HG02973 (cell line): ENCODE measurements around the gene HIVEP1.

Experiments
- ATAC-seq: cut with Tn5 transposase; IDR thresholded peaks from one replicate; pipeline ENCODE4 v1.9.1; 2021; ENCODE audit warnings: moderate library complexity; ENCODE audit not compliant: unreplicated experiment

HIVEP1 gene

GRCh38 chr6:12047792-12048432 lies 35.8 kb downstream of the HIVEP1 start:
- no peak for ATAC-seq

DNA sequence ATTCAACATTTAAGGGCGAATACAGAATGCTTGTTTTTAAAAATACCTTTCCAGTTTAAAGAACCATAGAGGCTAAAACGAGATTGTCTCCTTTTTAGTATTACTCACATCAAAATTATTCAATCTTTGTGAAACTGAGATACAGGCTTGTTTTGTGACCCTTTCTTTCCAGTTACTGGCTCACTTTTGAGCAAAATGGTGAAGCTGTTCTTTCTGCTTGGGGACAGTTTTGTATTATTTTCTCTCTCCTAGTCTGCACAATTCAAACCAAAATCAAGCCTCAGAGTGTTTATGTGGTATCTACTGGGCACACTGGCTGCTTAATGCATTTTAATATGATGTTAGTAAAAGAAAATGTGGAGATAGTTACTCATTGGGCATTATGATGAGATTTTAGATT lies 36.5 kb downstream of the HIVEP1 start:
- no peak for ATAC-seq

DNA sequence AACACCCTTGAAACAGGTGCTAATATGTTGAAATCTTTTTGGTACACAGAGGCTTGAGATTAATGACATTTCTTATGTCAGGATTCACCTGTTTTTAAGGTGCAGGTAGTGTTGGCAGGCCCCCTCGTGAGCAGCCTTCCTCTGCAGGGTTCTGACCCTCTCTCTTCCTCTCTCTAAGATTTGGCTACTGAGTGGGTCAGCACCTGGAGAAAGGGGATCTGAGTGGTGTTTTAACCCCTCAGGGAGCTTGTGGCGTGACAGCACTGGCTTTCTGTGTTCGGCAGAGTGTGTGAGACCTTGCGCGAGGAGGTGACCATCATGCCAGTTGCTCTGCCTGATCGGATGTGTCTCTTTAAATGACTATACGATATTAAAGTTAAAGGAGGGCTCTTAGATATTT lies 37.1 kb downstream of the HIVEP1 start:
- ATAC-seq: peak; percentile 33

- peak; percentile 86 for ATAC-seq
Measured at GRCh38 chr6:12051861-12052368, 39.8 kb downstream of the HIVEP1 start.

GRCh38 chr6:12058172-12058961 lies 46.3 kb downstream of the HIVEP1 start:
- ATAC-seq: no peak

DNA sequence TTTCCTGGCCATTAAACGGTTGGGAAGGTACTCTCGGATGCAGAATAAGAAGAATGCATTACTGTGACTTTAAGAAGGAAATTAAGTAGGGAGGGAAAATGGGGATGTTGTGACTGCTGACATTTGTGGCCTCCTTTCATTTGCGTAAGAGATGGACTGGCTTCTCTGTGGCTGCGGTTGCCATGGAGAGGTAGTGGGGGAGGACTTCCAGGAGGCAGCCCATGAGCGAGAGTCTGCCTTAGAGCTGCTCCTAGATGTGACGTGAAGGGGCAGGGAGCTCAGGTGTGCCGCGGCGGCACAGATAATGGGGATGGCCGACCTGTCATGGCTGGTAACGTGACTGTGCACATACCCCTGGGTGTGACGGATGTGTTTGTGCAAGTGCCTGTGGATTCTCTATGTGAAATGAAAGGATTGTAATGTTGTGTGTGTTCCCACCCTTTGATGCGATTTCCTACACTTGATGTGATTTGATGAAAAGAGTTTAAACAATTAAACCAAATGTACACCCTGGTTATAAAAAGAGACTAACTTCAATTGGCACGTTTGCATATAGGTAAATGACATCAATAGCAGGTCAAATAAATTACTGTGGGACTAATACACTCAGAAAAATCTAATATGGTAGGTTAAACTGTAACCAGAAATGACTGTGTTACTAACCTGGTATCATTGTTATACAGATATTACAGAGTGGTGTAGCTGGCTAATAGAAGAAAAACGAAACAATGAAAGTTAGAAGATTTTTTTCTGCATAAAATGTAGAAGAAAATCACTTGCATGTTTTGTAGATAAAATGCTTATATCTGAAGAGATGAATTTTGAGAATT lies 48.9 kb downstream of the HIVEP1 start:
- no peak for ATAC-seq

GRCh38 chr6:12062605-12063004 lies 50.5 kb downstream of the HIVEP1 start:
- no peak for ATAC-seq

DNA sequence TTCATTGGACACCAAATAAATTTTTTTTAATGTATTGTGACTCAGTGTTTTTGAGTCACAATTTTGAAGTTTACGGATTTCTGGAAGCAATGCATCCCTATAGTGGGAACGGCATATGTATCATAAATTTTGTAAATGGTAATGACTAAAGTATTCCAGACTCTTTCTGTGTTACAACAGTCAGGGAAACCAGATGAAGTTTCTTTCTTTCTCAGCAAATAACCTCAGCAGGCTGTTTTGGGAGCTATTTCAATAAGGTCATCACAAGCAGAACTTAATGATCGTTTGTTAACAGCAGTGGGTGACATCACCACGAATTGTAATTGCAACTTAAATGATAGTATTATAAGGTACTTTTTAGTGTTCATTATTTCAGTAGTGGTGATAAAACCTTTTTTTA lies 52.0 kb downstream of the HIVEP1 start:
- no peak for ATAC-seq

GRCh38 chr6:12064538-12065071 lies 52.5 kb downstream of the HIVEP1 start:
- ATAC-seq: no peak

- ATAC-seq: no peak
Measured at GRCh38 chr6:12065321-12066140, 53.4 kb downstream of the HIVEP1 start.

- no peak for ATAC-seq
Measured at GRCh38 chr6:12066297-12066696, 54.2 kb downstream of the HIVEP1 start.

- no peak for ATAC-seq
Measured at GRCh38 chr6:12068899-12069557, 56.9 kb downstream of the HIVEP1 start.

- no peak for ATAC-seq
Measured at GRCh38 chr6:12069891-12070529, 57.9 kb downstream of the HIVEP1 start.

DNA sequence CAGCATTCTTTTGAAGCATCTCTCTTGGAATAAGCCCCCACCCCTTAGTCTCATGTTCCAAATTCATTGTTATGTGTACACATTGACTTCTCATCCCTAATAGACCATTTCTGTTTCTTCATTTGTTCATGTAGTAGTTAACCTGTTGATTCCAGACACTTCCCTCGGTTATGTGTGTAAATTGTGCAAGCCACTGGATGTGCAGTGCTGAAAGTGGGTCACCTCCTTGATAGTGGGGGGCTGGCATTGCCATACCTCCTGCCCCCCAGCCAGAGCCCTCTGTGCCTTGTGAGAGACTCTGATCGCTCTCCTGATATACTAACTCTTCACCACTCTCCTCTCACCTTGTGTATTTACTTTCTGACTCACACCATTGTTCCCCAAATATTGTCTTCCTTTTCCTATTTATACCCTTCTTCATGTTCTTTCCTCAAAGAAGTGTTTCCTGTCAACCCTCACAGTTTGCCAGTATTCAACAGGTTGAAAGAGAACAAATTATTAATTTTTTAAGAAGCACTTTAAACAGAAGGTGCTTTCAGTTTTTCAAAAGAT lies 59.0 kb downstream of the HIVEP1 start:
- no peak for ATAC-seq

DNA sequence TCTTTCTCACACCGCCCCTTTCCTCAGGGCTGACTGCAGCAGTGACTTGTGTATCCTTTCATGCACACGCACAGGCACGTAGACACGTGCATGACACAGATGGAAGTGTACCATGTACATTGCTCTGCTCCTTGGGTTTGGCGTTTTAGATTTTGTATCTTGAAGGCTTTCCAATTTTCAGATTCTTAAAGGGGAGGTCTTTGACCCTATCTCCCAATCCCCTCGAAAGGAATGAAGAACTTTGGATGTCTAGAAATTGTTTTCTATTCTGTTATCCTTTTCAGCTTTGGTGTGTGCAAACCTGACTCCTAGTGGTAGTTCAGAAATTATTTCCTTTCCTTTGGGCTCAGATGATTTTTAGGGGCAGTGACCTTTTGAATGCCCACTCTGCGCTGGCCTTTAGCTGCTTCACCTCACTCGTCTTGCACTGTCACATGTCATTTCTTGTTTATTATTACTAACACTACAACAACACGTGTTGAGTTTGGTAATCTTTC lies 63.0 kb downstream of the HIVEP1 start:
- no peak for ATAC-seq

DNA sequence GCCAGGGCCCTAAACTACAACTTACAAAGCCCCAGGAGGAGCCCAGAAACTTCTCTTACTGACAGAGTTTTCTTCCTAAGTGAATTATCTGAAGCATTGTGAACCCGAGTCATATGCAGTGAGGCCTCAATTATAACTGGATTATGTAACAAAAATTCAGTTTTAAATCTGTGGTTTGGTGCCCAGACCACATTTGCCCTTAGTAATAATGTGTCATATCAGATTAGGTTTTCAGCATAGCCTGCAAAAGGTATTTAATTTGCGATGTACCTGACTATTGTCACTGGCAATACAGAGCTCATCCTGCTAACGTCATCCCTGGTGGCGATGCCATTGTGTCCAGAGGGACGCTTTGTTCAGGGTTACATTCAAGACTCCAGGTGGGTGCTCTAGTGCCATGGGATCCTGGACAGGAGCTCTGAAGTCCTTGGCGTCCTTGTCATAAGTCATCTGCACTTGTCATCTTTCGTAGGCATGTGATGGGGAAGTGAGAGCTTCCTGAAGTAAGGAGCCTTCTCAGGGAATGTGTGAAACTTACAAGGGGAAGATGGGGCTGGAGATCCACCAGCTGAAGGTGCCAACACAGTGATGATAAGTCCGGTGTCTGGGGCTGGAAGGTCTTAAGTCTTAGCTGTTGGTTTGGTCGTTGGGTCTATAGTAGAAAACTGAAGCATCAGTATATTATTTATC lies 65.1 kb downstream of the HIVEP1 start:
- ATAC-seq: no peak

- no peak for ATAC-seq
Measured at GRCh38 chr6:12078014-12078413, 65.9 kb downstream of the HIVEP1 start.

DNA sequence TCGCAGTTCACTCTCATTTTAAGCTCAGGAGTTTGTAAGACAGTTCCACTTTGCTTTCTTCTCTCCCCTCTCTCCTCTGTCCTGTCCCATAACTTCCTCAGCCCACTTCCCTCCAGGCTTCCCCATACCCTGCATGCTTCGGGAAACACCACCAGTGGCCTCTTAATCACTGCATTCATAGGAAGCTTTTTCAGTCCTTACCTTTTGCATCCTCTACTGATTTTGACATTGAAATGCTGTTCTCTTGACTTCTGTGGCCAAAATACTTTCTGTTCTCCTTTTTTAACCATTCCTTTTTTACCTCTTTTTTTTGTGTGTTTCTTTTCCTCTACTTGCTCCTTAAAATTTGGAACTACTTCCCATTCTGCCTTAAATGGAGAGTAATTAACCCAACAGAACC lies 69.7 kb downstream of the HIVEP1 start:
- ATAC-seq: no peak
